IMR-90 (cell line): Measurements from ENCODE around the gene CIB2. TPM values are rescaled to one million over a fixed set of nuclear protein-coding genes. Genes with fewer than 3 reads are reported as not detected.

Experiments
- ATAC-seq: fragments of 200-7000 bp; cut with Tn5 transposase; 2 replicates; pipeline ENCODE4 v1.9.1; 2020; ENCODE audit warnings: low read depth, mild to moderate bottlenecking, moderate library complexity
- BruUV-seq: library from RNA; stranded (reverse); fragments of 400-500 nt; replicated peaks from 2 replicates; lab custom pipeline; 2021; lab: Mats Ljungman, UMichigan
- CTCF ChIA-PET: fragments of 300-600 bp; formaldehyde crosslinking; extraction: SDS; loops from one replicate; lab custom pipeline; 2021; ENCODE audit warnings: antibody characterized with exemption; lab: Yijun Ruan, JAX
- POLR2A ChIA-PET: fragments of 300-600 bp; sonication (Branson Sonifier 250); formaldehyde crosslinking; loops from one replicate; lab custom pipeline; 2022; ENCODE audit warnings: antibody characterized with exemption; ENCODE audit not compliant: unreplicated experiment; lab: Charles Lee
- DNase-seq: peaks from one replicate; pipeline ENCODE4 v3.0.0; 2013
- H2AFZ ChIP-seq: replicated peaks from 2 replicates; pipeline ENCODE3; 2013; ENCODE audit warnings: low read length, mild to moderate bottlenecking; ENCODE audit not compliant: poor library complexity
- H2AK5ac ChIP-seq: 2 replicates; pipeline ENCODE4 v1.6.1; 2013; ENCODE audit warnings: low read depth, low read length, inconsistent platforms
- H2AK9ac ChIP-seq: replicated peaks from 2 replicates; pipeline ENCODE3; 2013; ENCODE audit warnings: mild to moderate bottlenecking, low read depth, low read length, moderate library complexity; ENCODE audit not compliant: poor library complexity
- H2BK120ac ChIP-seq: 2 replicates; pipeline ENCODE4 v1.6.1; 2013; ENCODE audit warnings: low read depth, low read length, inconsistent platforms
- H2BK15ac ChIP-seq: 3 replicates; pipeline ENCODE4 v1.6.1; 2013; ENCODE audit warnings: low read depth, low read length, inconsistent platforms
- H2BK20ac ChIP-seq: 2 replicates; pipeline ENCODE4 v1.6.1; 2013; ENCODE audit warnings: low read depth, mild to moderate bottlenecking, inconsistent platforms, low read length, moderate library complexity
- H2BK5ac ChIP-seq: 2 replicates; pipeline ENCODE4 v1.6.1; 2013; ENCODE audit warnings: mild to moderate bottlenecking, low read depth, low read length, inconsistent platforms; ENCODE audit not compliant: poor library complexity, severe bottlenecking
- H3K14ac ChIP-seq: replicated peaks from 2 replicates; pipeline ENCODE4 v1.6.1; 2013; ENCODE audit warnings: low read depth, low read length, inconsistent platforms
- H3K18ac ChIP-seq: 2 replicates; pipeline ENCODE4 v1.6.1; 2013; ENCODE audit warnings: low read depth, low read length, control low read depth
- H3K23ac ChIP-seq: 2 replicates; pipeline ENCODE4 v1.6.1; 2013; ENCODE audit warnings: low read depth, low read length, inconsistent platforms
- H3K27ac ChIP-seq: 2 replicates; pipeline ENCODE4 v1.5.1; 2013; ENCODE audit warnings: mild to moderate bottlenecking, control low read depth, low read length; ENCODE audit not compliant: insufficient read depth
- H3K27me3 ChIP-seq: 2 replicates; pipeline ENCODE4 v1.6.1; 2013; ENCODE audit warnings: low read length; ENCODE audit not compliant: control insufficient read depth, insufficient read depth
- H3K36me3 ChIP-seq: 2 replicates; pipeline ENCODE4 v1.6.1; 2013; ENCODE audit warnings: low read length, mixed read lengths; ENCODE audit not compliant: control insufficient read depth, insufficient read depth
- H3K4ac ChIP-seq: 2 replicates; pipeline ENCODE4 v1.6.1; 2013; ENCODE audit warnings: low read depth, low read length, inconsistent platforms
- H3K4me1 ChIP-seq: 2 replicates; pipeline ENCODE4 v1.6.1; 2013; ENCODE audit warnings: low read length, mixed read lengths; ENCODE audit not compliant: control insufficient read depth, insufficient read depth
- H3K4me2 ChIP-seq: 2 replicates; pipeline ENCODE4 v1.6.1; 2013; ENCODE audit warnings: low read depth, mild to moderate bottlenecking, control low read depth, low read length, moderate library complexity
- H3K4me3 ChIP-seq: 2 replicates; pipeline ENCODE4 v1.5.1; 2013; ENCODE audit warnings: low read depth, mild to moderate bottlenecking, control low read depth, low read length, moderate library complexity; ENCODE audit not compliant: insufficient read depth
- H3K56ac ChIP-seq: 2 replicates; pipeline ENCODE4 v1.6.1; 2013; ENCODE audit warnings: low read length, inconsistent platforms; ENCODE audit not compliant: insufficient read depth; ENCODE audit errors: extremely low read depth
- H3K79me1 ChIP-seq, 2 experiments: 2 replicates each; pipeline ENCODE4 v1.6.1; 2013; ENCODE audit warnings: low read length in 2 of 2, inconsistent platforms in 1 of 2, low read depth in 1 of 2
- H3K9ac ChIP-seq: 2 replicates; pipeline ENCODE4 v1.6.1; 2013; ENCODE audit warnings: low read depth, low read length, control low read depth
- H3K9me1 ChIP-seq: 2 replicates; pipeline ENCODE4 v1.6.1; 2013; ENCODE audit warnings: low read length, inconsistent platforms; ENCODE audit not compliant: insufficient read depth
- H3K9me3 ChIP-seq: 2 replicates; pipeline ENCODE4 v1.6.1; 2013; ENCODE audit warnings: low read length; ENCODE audit not compliant: control insufficient read depth, insufficient read depth
- H4K20me1 ChIP-seq: 2 replicates; pipeline ENCODE4 v1.6.1; 2013; ENCODE audit warnings: low read length, inconsistent platforms; ENCODE audit not compliant: insufficient read depth
- H4K5ac ChIP-seq: 2 replicates; pipeline ENCODE4 v1.6.1; 2013; ENCODE audit warnings: mild to moderate bottlenecking, low read depth, low read length, control low read depth
- H4K8ac ChIP-seq, 2 experiments: 2 replicates each; pipeline ENCODE4 v1.6.1; 2013; ENCODE audit warnings: low read depth in 2 of 2, low read length in 2 of 2, control low read depth in 1 of 2, inconsistent platforms in 1 of 2
- H4K91ac ChIP-seq: 2 replicates; pipeline ENCODE4 v1.6.1; 2013; ENCODE audit warnings: low read depth, low read length, inconsistent platforms; ENCODE audit not compliant: insufficient read depth
- BHLHE40 ChIP-seq: fragments of 150-350 bp; IDR thresholded peaks from 2 replicates; pipeline ENCODE4 v1.6.1; 2016; ENCODE audit warnings: mild to moderate bottlenecking, low read depth, low read length
- CEBPB ChIP-seq: IDR thresholded peaks from 2 replicates; pipeline ENCODE4 v1.6.1; 2012; ENCODE audit warnings: low read depth, low read length, improper control_type of control experiment
- FOS ChIP-seq: fragments of 150-350 bp; IDR thresholded peaks from 2 replicates; pipeline ENCODE4 v1.6.1; 2016; ENCODE audit warnings: low read depth, low read length
- MAFK ChIP-seq: IDR thresholded peaks from 2 replicates; pipeline ENCODE4 v1.6.1; 2012; ENCODE audit warnings: low read depth, low read length, improper control_type of control experiment
- MAZ ChIP-seq: IDR thresholded peaks from 2 replicates; pipeline ENCODE4 v1.6.1; 2012; ENCODE audit warnings: low read depth, mild to moderate bottlenecking, low read length, improper control_type of control experiment, moderate library complexity, borderline replicate concordance
- SMC3 ChIP-seq: fragments of 150-350 bp; IDR thresholded peaks from 2 replicates; pipeline ENCODE4 v1.6.1; 2016; ENCODE audit warnings: low read depth, mild to moderate bottlenecking, antibody characterized with exemption, low read length, moderate library complexity
- WGBS, 2 experiments: methylation state at CpG; one replicate each; pipeline versions ENCODE4 v1.1.5 to v1.1.7; 2013; ENCODE audit warnings: missing lambda C conversion rate in 2 of 2; ENCODE audit not compliant: insufficient read length in 1 of 2; ENCODE audit errors: extremely low coverage in 2 of 2; 5-methylcytosine and 5-hydroxymethylcytosine counted together
- dilution Hi-C: fragments of 300-500 bp; cut with HindIII; formaldehyde crosslinking; loops from one replicate; pipeline ENCODE4 v1.14.3; 2018; ENCODE audit warnings: low sequenced_read_pairs; ENCODE audit not compliant: unreplicated experiment
- in situ Hi-C: fragments of 300-500 bp; cut with MboI; formaldehyde crosslinking; loops from 3 replicates; pipeline ENCODE4 v1.14.3; 2019; ENCODE audit warnings: low sequenced_read_pairs, inconsistent platforms, mixed read lengths
- intact Hi-C: fragments of 100-400 bp; cut with micrococcal nuclease; formaldehyde crosslinking; loops from 2 replicates; pipeline ENCODE4 v1.10.0; 2022
- polyA plus RNA-seq, 3 experiments: library from polyadenylated mRNA; depleted of rRNA; stranded (reverse); fragments of >200 nt; gene quantifications; 2 replicates each; pipeline ENCODE4 v1.2.3, GENCODE V29; 2012; ENCODE audit warnings: low replicate concordance in 1 of 3
- total RNA-seq: library from RNA; depleted of rRNA; stranded (reverse); fragments of >200 nt; gene quantifications from 2 replicates; pipeline ENCODE4 v1.2.3, GENCODE V29; 2012

CIB2 gene
- total and polyA plus RNA-seq, 2 of the 4 experiments (the other 2 are of a cell fraction), result 2.2 to 2.4 TPM

DNA sequence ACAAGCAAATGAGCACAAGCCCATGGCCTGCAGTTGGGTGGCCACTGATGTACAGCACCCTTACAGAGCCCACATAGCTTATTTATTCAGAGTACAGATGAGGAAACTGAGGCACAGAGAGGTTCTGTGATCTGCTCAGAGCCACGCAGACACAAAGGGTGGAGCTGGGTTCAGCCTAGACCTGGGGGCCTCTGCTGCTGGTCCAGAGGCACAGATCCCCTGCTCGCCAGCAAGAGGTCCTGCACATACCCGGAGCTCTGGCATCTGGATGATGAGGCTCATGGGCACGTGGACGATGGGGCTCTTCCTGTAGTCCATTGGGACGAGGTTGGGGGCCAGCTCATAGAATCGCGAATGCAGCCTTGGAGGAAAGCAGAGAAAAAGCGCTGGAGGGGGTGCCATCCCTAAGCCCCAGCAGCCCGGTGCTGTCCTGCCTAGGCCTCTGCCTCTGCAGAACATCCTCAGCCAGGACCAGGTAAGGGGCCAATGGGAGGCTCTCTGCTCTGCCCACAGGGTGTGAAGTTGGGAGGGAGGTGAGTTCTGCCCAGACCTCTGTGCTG, 20.2 kb downstream of the CIB2 start:
- Histone ChIP-seq H3K4me2 (no peak overlapping the region), H3K79me1 (no peaks in the 10 kb centered on the region), H3K27ac (no peak overlapping the region), H2AK5ac (no peak overlapping the region), H3K56ac (no peak overlapping the region), H2AK9ac (no peak overlapping the region), H3K9ac (no peak overlapping the region), H3K18ac (no peak overlapping the region), H2BK15ac (no peak overlapping the region), H3K27me3 (no peaks in the 10 kb centered on the region; the same call in 1 of the 2 replicates), H3K4me3 (no peak overlapping the region), H2BK20ac (no peak overlapping the region), H3K36me3 (no peaks in the 10 kb centered on the region), H3K14ac (no peak overlapping the region), H2AFZ (no peak overlapping the region), H3K4ac (no peak overlapping the region), H4K8ac (no peak overlapping the region), H4K5ac (no peak overlapping the region), H2BK5ac (no peak overlapping the region), H4K20me1 (peaks cover 11% of the 10 kb centered on the region; the same call in 1 of the 2 replicates), H3K4me1 (peaks cover 2% of the 10 kb centered on the region; the same call in 1 of the 2 replicates), H3K9me1 (no peaks in the 10 kb centered on the region), H3K9me3 (no peaks in the 10 kb centered on the region), H3K23ac (no peak overlapping the region), H4K91ac (no peak overlapping the region), H2BK120ac (no peak overlapping the region)
- intact Hi-C loops, result no loop called here
- no TSS peak for BruUV-seq
- in situ Hi-C loops, result loop anchor here (10.0 kb wide), 2 partner anchors 124 to 314 kb away; partner anchors contain the start of gene ACSBG1
- dilution Hi-C loops, result no loop called here
- DNase-seq (no peak), ATAC-seq (no peak)
- ChIA-PET CTCF (interaction anchor here (1.2 to 1.7 kb wide), 4 partner anchors 129 to 188 kb away, joined by 3 to 7 read pairs (median 6); partner anchors contain the start of gene SKIC8), POLR2A (no interaction called here)
- TF ChIP-seq MAZ (no peak), MAFK (no peak), FOS (no peak), CEBPB (no peak), SMC3 (no peak), BHLHE40 (no peak)
- no CpG with 5 or more reads among the region's 10 CpGs for WGBS, 2 experiments
